ENCODE results near the gene CHCHD6.

- TF ChIP-seq ZNF384 (IDR thresholded peaks at IDR 0.05) (no peak), PKNOX1 (IDR thresholded peaks at IDR 0.05) (no peak), LEF1 (IDR thresholded peaks at IDR 0.05; ENCODE audit: borderline replicate concordance) (no peak), FOXM1 (IDR thresholded peaks at IDR 0.05; ENCODE audit: borderline replicate concordance) (no peak), HDGF (IDR thresholded peaks at IDR 0.05; ENCODE audit: borderline replicate concordance) (no peak), SUZ12 (IDR thresholded peaks at IDR 0.05) (no peak), CTBP1 (IDR thresholded peaks at IDR 0.05; ENCODE audit: borderline replicate concordance) (no peak), SP1 (IDR thresholded peaks at IDR 0.05) (no peak), FOXA1 (IDR thresholded peaks at IDR 0.05) (no peak), ELF4 (IDR thresholded peaks at IDR 0.05) (no peak), NFRKB (IDR thresholded peaks at IDR 0.05) (no peak), BHLHE40 (IDR thresholded peaks at IDR 0.05; ENCODE audit: borderline replicate concordance) (no peak), L3MBTL2 (conservative IDR thresholded peaks at IDR 0.05) (no peak), FOXK2 (IDR thresholded peaks at IDR 0.05) (no peak)
Observed at GRCh38 chr3:127005864-127006500, 301.9 kb downstream of the CHCHD6 start.

Data from HEK293T (cell line).